HG02884 (cell line): ENCODE results near the gene PHOX2A.

ENCODE experiments used
- ATAC-seq: cut with Tn5 transposase; IDR thresholded peaks from one replicate; pipeline ENCODE4 v1.9.1; 2021; ENCODE audit warnings: mild to moderate bottlenecking, moderate library complexity; ENCODE audit not compliant: unreplicated experiment

The PHOX2A gene

DNA sequence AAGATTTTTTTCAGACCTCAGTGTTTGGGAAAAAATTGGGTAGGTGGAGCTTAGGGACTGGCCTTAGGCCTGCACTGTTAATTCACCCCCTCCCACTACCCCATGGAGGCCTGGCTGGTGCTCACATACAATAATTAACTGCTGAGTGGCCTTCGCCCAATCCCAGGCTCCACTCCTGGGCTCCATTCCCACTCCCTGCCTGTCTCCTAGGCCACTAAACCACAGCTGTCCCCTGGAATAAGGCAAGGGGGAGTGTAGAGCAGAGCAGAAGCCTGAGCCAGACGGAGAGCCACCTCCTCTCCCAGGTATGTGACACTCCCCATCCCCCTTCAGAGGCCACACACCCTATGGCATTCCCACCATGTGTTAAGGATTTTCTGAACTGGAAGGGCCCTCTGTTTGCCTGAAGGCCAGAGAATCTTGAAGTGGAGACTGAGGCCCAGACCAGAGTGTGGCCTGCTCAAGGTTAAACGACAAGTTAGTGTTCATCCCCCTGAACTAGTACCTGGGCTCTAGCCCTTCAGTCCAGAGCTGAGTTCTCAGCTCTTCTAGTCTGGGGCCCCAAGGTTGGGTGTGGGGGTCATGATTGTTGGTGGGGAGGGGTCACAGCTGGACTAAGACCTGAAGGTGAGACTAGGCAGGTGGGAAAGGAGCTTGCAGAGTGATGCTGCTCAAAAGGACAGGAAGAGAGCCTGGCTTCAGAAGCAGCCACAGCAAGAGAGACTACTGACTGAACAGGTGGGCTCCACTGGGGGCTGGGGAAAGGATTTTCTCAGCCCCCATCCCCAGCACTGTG is 54.3 kb downstream of the PHOX2A start:
- no peak for ATAC-seq
